NB4 (cell line): Measurements from ENCODE around the gene KDM4B.

Source experiments
- CTCF ChIP-seq: IDR thresholded peaks from one replicate; pipeline ENCODE4 v1.5.1; 2012; ENCODE audit warnings: low read depth, low read length
- MAX ChIP-seq: IDR thresholded peaks from 2 replicates; pipeline ENCODE4 v1.6.1; 2011; ENCODE audit warnings: low read depth, low read length
- POLR2A ChIP-seq: IDR thresholded peaks from 2 replicates; pipeline ENCODE4 v1.6.1; 2011; ENCODE audit warnings: mild to moderate bottlenecking; ENCODE audit not compliant: insufficient read length; ENCODE audit errors: extremely low read depth

GRCh38 chr19:5040544-5041167 is 71.7 kb downstream of the KDM4B start:
- TF ChIP-seq CTCF (no peak), MAX (no peak), POLR2A (no peak)
